T1000 (cell line): ENCODE measurements around the gene SMYD1.

Experiments
- DNase-seq: peaks from one replicate; lab custom pipeline; 2025; ENCODE audit warnings: mixed read lengths; lab: John Stamatoyannopoulos, UW

Gene SMYD1

DNA sequence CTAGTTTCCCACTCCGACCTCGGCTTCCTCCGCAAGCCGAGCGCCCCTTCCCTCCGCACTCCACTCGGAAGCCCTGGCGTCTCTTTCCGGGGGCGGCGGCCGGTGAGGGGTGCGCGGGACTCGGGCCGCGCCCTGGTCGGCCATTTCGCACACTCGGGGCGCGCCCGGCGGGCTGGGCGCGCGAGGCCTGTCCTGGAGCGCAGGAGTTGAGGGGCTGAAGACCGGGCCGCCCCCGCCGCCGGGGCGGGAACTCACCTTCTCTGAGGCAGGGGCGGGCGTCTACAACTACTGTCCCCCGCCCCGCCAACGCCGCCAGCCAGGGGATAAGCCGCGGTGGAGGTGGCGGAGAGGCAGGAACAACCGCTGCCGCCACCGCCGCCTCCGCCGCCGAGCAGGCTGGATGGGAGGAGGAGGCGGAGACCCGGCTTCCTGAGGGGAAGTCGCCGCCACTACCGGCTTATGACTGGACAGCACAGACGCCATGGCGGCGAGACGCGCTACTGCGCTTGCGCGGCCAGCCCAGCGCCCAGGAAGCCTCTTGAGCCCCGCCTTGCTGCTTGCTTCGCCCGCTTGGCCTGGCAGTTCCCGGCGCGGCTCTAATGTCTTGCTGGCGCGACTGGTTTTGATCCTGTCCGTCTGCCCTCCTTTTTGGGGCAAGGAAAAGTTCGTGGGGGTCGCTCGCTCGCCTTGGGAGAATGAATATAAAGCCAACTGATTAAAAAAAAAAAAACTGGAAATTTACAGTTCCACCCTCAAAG lies 12.1 kb upstream of the SMYD1 start, which contains the start of gene KRCC1:
KRCC1 (minus strand) TSS at position 413 of the 758 bp plus-strand sequence. CDS start 27,220 bp downstream, outside the sequence.
- peak; percentile 87 for DNase-seq

GRCh38 chr2:88057437-88057844 lies 10.2 kb upstream of the SMYD1 start:
- no peak for DNase-seq

DNA sequence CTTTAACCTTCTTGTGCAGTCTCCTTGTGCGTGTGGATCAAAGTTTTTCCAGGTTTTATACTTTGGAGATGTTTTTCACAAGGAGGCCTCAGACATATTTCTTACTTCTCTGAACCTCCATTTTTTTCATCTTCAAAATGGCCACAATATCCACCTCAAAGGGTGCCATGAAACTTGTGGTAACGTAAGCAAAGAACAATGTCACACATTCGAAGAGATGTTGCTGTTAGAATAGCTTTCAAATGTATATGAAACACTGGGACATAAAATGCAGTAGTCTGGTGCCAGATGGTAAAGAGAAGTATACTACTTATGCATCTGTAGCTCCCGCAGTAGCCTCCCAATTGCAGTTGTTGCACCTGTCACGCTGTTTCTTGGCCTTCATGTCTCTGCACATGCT lies 9.4 kb upstream of the SMYD1 start:
- no peak for DNase-seq

- DNase-seq: peak; percentile 6
Observed at GRCh38 chr2:88059979-88060906, 7.4 kb upstream of the SMYD1 start.

- no peak for DNase-seq
Observed at GRCh38 chr2:88060907-88061275, 6.7 kb upstream of the SMYD1 start.

DNA sequence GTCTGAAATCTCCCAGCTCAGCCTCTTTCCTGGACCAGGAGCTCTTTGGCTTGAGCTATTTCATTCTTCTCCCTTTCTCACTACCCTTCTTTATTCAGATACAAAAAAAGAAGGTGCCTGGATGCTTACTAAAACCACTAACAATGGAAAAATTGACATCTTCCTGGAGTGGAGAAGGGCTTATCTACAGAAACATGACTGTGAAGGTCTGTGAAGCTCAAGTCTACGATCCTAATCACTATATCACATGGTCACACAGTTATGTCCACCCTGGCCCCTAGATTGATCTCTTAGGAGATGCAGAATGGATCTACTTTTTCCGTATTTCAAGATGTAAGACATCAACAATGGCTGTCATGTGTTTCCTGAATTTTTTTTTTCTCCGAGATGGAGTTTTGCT lies 6.3 kb upstream of the SMYD1 start:
- no peak for DNase-seq

- DNase-seq: no peak
Observed at GRCh38 chr2:88066543-88066942, 1.1 kb upstream of the SMYD1 start.

GRCh38 chr2:88067189-88067588 lies 436 bp upstream of the SMYD1 start:
- no peak for DNase-seq

DNA sequence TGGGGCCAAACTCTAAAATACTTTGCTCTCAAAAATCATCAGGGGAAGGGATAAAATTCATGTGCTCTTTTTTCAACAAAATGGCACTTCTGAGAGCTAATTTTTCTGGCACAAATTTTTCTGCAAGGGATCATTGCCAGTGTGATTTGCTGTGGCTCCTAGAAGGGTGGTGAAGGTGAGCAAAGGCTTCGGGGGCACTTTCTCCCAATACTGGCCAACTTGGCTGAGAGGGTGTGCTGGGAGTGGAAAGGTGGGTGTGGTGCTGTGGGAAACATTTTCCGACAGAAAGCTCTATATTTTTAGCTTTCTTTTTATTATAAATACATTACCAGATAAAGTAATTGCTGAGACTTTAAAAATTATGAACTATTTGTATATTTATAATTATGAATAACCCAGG lies 419 bp downstream of the SMYD1 start:
- no peak for DNase-seq

GRCh38 chr2:88069117-88069516 lies 1.5 kb downstream of the SMYD1 start:
- DNase-seq: no peak

GRCh38 chr2:88070055-88070454 lies 2.4 kb downstream of the SMYD1 start:
- DNase-seq: no peak

GRCh38 chr2:88071365-88071764 lies 3.7 kb downstream of the SMYD1 start:
- DNase-seq: no peak

DNA sequence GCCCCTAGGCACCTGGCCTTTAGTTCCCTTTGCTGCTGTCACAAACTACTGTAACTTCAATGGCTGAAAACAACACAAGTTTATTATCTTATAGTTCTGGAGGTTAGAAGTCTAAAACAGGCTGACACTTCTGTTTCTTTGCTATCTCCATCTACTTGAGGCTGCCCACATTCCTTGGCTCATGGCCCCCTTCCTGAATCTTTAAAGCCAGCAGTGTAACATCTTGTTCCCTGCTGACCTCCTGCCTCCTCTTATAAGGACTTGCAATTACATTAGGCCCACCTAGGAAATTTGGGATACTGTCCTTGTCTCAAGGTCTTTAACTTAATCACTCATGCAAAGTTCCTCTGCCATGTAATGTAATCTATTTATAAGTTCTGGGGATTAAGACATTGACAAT lies 6.5 kb downstream of the SMYD1 start:
- DNase-seq: no peak

- no peak for DNase-seq
Observed at GRCh38 chr2:88074854-88075292, 7.2 kb downstream of the SMYD1 start.

- DNase-seq: no peak
Observed at GRCh38 chr2:88077080-88077479, 9.5 kb downstream of the SMYD1 start.

- no peak for DNase-seq
Observed at GRCh38 chr2:88078643-88079172, 11.1 kb downstream of the SMYD1 start.

GRCh38 chr2:88080545-88080944 lies 12.9 kb downstream of the SMYD1 start:
- DNase-seq: no peak

- DNase-seq: no peak
Observed at GRCh38 chr2:88081924-88082608, 14.4 kb downstream of the SMYD1 start.

GRCh38 chr2:88082781-88083180 lies 15.2 kb downstream of the SMYD1 start:
- no peak for DNase-seq

GRCh38 chr2:88085099-88085498 lies 17.5 kb downstream of the SMYD1 start:
- DNase-seq: no peak

DNA sequence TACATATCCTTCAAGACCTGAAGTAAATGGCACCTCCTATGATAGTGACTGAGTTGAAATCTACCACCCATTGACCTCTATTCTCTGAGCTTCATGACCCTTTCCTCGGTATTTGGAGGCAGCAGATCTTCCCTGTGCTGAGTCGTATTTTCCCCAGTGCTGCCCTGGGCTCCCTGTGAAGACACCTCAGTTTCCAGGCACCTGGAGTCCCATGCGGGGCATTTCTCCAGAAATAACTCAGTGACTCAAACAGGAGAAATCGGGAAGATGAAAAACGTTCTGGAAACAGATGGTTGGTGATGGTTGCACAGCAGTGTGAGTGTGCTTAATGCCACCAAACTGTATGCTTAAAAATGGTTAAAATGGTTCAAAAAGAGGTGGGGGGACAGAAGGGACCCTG lies 18.0 kb downstream of the SMYD1 start:
- DNase-seq: no peak

GRCh38 chr2:88086401-88086800 lies 18.8 kb downstream of the SMYD1 start:
- no peak for DNase-seq
